Prostate gland (tissue), 2 donors: Measurements from ENCODE around the gene CHID1.

Experiments used
- POLR2A ChIP-seq: fragments of 450-650 bp; IDR thresholded peaks from one replicate; pipeline ENCODE4 v1.6.1; 2016; ENCODE audit warnings: antibody characterized with exemption, mild to moderate bottlenecking
- POLR2AphosphoS5 ChIP-seq: sonication (generic); formaldehyde crosslinking; IDR thresholded peaks from one replicate; pipeline ENCODE4 v1.6.1; 2017; ENCODE audit warnings: antibody characterized with exemption
- TF ChIP-seq, protein P1 (sequence below), 4 experiments: fragments of 200-600 bp in 2 of 4; fragments of 450-650 bp in 2 of 4; sonication (generic) in 2 of 4; IDR thresholded peaks; 1 replicate in 3 of 4; 2 replicates in 1 of 4; pipeline ENCODE4 v1.5.1; 2016 to 2019; ENCODE audit warnings: antibody characterized with exemption in 4 of 4, mild to moderate bottlenecking in 2 of 4, moderate library complexity in 2 of 4

- TF ChIP-seq POLR2A (no peak), POLR2AphosphoS5 (no peak)
- TF ChIP-seq, protein P1, sequence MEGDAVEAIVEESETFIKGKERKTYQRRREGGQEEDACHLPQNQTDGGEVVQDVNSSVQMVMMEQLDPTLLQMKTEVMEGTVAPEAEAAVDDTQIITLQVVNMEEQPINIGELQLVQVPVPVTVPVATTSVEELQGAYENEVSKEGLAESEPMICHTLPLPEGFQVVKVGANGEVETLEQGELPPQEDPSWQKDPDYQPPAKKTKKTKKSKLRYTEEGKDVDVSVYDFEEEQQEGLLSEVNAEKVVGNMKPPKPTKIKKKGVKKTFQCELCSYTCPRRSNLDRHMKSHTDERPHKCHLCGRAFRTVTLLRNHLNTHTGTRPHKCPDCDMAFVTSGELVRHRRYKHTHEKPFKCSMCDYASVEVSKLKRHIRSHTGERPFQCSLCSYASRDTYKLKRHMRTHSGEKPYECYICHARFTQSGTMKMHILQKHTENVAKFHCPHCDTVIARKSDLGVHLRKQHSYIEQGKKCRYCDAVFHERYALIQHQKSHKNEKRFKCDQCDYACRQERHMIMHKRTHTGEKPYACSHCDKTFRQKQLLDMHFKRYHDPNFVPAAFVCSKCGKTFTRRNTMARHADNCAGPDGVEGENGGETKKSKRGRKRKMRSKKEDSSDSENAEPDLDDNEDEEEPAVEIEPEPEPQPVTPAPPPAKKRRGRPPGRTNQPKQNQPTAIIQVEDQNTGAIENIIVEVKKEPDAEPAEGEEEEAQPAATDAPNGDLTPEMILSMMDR (IDR thresholded peaks at IDR 0.05), result no peak
Measured at GRCh38 chr11:952406-953385, 42.1 kb upstream of the CHID1 start.
